Activated effector memory CD4-positive, alpha-beta T cell treated with Interleukin-2 at 50 U/mL for 16 hours (primary cell): ENCODE measurements around the gene KAT7.

Experiments
- DNase-seq: peaks from one replicate; pipeline ENCODE4 v3.0.0-alpha.2; 2020

The KAT7 gene

GRCh38 chr17:49760932-49761558 is 27.4 kb upstream of the KAT7 start:
- DNase-seq = no peak

- DNase-seq = no peak
Measured at GRCh38 chr17:49762151-49762941, 26.1 kb upstream of the KAT7 start.

- DNase-seq = peak; percentile 95
Measured at GRCh38 chr17:49763735-49764558, 24.5 kb upstream of the KAT7 start, which contains the start of gene FAM117A. Gene FAM117A, minus strand, starts transcription at chr17:49764131. Its CDS starts 44 bp downstream, at chr17:49764087.

- no peak for DNase-seq
Measured at GRCh38 chr17:49764559-49765180, 23.8 kb upstream of the KAT7 start.

GRCh38 chr17:49766918-49767530 is 21.5 kb upstream of the KAT7 start:
- DNase-seq = no peak

GRCh38 chr17:49775546-49776260 is 12.8 kb upstream of the KAT7 start:
- DNase-seq = no peak

- no peak for DNase-seq
Measured at GRCh38 chr17:49776551-49777300, 11.8 kb upstream of the KAT7 start.

- DNase-seq = no peak
Measured at GRCh38 chr17:49777563-49777962, 10.9 kb upstream of the KAT7 start.

- DNase-seq = no peak
Measured at GRCh38 chr17:49779156-49779738, 9.2 kb upstream of the KAT7 start.

GRCh38 chr17:49779739-49780231 is 8.7 kb upstream of the KAT7 start:
- no peak for DNase-seq

GRCh38 chr17:49783071-49783715 is 5.3 kb upstream of the KAT7 start:
- DNase-seq = no peak

- no peak for DNase-seq
Measured at GRCh38 chr17:49783791-49784190, 4.7 kb upstream of the KAT7 start.

- no peak for DNase-seq
Measured at GRCh38 chr17:49784636-49785035, 3.8 kb upstream of the KAT7 start.

GRCh38 chr17:49787884-49788477 is 500 bp upstream of the KAT7 start:
- DNase-seq = peak; percentile 4

- no peak for DNase-seq
Measured at GRCh38 chr17:49789243-49789578, 730 bp downstream of the KAT7 start.

- no peak for DNase-seq
Measured at GRCh38 chr17:49793309-49793708, 4.8 kb downstream of the KAT7 start.

- DNase-seq = no peak
Measured at GRCh38 chr17:49795372-49795771, 6.9 kb downstream of the KAT7 start.

- DNase-seq = no peak
Measured at GRCh38 chr17:49798182-49798581, 9.7 kb downstream of the KAT7 start.

GRCh38 chr17:49798738-49799137 is 10.3 kb downstream of the KAT7 start:
- DNase-seq = no peak

- no peak for DNase-seq
Measured at GRCh38 chr17:49809056-49809455, 20.6 kb downstream of the KAT7 start.
